Neural cell (in vitro differentiated cells): ENCODE measurements around the gene COX11.

Experiments
- EP300 ChIP-seq: fragments of 450-650 bp; conservative IDR thresholded peaks from 2 replicates; pipeline ENCODE4 v1.6.1; 2014; ENCODE audit warnings: antibody characterized with exemption, mild to moderate bottlenecking, moderate library complexity; ENCODE audit not compliant: poor library complexity, severe bottlenecking
- EZH2 ChIP-seq: fragments of 200-600, 300-800 bp; shearing (Covaris generic), sonication (generic); IDR thresholded peaks from 2 replicates; pipeline ENCODE4 v1.6.1; 2014; ENCODE audit warnings: antibody characterized with exemption, low read length, borderline replicate concordance, mild to moderate bottlenecking; ENCODE audit not compliant: insufficient read depth, poor library complexity, severe bottlenecking
- MXI1 ChIP-seq: fragments of 450-650 bp; conservative IDR thresholded peaks from 2 replicates; pipeline ENCODE4 v1.6.1; 2014; ENCODE audit warnings: antibody characterized with exemption, mild to moderate bottlenecking; ENCODE audit not compliant: poor library complexity, severe bottlenecking
- POLR2AphosphoS5 ChIP-seq: IDR thresholded peaks from 2 replicates; pipeline ENCODE4 v1.6.1; 2012
- RAD21 ChIP-seq: fragments of 450-650 bp; conservative IDR thresholded peaks from 2 replicates; pipeline ENCODE4 v1.6.1; 2014; ENCODE audit warnings: antibody characterized with exemption, mild to moderate bottlenecking, moderate library complexity
- SMC3 ChIP-seq: fragments of 450-650 bp; conservative IDR thresholded peaks from 2 replicates; pipeline ENCODE4 v1.6.1; 2014; ENCODE audit warnings: antibody characterized with exemption, mild to moderate bottlenecking, moderate library complexity; ENCODE audit not compliant: poor library complexity
- TAF1 ChIP-seq: IDR thresholded peaks from 2 replicates; pipeline ENCODE4 v1.6.1; 2012; ENCODE audit warnings: low read depth
- TF ChIP-seq, protein P1 (sequence below): fragments of 450-650 bp; IDR thresholded peaks from 2 replicates; pipeline ENCODE4 v1.5.1; 2014; ENCODE audit warnings: antibody characterized with exemption, mild to moderate bottlenecking, moderate library complexity; ENCODE audit not compliant: poor library complexity, severe bottlenecking
- TF ChIP-seq, protein P2 (sequence below): IDR thresholded peaks from 2 replicates; pipeline ENCODE4 v1.6.1; 2012; ENCODE audit warnings: borderline replicate concordance

DNA sequence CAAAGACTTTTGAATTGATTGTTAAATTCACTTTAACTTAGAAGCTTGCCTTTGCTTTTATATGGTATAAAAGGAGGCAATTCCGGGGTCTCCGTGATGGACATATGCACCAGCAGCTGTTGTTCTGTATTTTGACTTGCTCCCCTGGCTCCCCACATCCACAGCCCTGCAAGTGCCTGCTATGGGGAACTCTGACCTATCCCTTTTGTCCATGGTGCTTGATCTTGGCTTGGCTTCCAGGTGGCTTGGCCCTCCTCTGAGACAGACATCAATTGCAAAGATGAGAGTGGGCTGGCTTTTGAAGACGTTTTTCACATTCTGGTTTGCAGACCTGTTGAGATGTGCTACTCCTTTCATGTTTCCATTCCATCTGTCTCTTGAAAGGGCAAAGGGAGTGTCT is 40.9 kb downstream of the COX11 start:
- TF ChIP-seq, protein P1, sequence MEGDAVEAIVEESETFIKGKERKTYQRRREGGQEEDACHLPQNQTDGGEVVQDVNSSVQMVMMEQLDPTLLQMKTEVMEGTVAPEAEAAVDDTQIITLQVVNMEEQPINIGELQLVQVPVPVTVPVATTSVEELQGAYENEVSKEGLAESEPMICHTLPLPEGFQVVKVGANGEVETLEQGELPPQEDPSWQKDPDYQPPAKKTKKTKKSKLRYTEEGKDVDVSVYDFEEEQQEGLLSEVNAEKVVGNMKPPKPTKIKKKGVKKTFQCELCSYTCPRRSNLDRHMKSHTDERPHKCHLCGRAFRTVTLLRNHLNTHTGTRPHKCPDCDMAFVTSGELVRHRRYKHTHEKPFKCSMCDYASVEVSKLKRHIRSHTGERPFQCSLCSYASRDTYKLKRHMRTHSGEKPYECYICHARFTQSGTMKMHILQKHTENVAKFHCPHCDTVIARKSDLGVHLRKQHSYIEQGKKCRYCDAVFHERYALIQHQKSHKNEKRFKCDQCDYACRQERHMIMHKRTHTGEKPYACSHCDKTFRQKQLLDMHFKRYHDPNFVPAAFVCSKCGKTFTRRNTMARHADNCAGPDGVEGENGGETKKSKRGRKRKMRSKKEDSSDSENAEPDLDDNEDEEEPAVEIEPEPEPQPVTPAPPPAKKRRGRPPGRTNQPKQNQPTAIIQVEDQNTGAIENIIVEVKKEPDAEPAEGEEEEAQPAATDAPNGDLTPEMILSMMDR: no peak
- TF ChIP-seq EZH2 (no peak), MXI1 (no peak), POLR2AphosphoS5 (no peak), EP300 (no peak), TAF1 (no peak), RAD21 (no peak), SMC3 (no peak)
- TF ChIP-seq, protein P2, sequence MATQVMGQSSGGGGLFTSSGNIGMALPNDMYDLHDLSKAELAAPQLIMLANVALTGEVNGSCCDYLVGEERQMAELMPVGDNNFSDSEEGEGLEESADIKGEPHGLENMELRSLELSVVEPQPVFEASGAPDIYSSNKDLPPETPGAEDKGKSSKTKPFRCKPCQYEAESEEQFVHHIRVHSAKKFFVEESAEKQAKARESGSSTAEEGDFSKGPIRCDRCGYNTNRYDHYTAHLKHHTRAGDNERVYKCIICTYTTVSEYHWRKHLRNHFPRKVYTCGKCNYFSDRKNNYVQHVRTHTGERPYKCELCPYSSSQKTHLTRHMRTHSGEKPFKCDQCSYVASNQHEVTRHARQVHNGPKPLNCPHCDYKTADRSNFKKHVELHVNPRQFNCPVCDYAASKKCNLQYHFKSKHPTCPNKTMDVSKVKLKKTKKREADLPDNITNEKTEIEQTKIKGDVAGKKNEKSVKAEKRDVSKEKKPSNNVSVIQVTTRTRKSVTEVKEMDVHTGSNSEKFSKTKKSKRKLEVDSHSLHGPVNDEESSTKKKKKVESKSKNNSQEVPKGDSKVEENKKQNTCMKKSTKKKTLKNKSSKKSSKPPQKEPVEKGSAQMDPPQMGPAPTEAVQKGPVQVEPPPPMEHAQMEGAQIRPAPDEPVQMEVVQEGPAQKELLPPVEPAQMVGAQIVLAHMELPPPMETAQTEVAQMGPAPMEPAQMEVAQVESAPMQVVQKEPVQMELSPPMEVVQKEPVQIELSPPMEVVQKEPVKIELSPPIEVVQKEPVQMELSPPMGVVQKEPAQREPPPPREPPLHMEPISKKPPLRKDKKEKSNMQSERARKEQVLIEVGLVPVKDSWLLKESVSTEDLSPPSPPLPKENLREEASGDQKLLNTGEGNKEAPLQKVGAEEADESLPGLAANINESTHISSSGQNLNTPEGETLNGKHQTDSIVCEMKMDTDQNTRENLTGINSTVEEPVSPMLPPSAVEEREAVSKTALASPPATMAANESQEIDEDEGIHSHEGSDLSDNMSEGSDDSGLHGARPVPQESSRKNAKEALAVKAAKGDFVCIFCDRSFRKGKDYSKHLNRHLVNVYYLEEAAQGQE: no peak
